HEK293 (cell line): ENCODE results near the gene NMNAT3.

Experiments used
- CTCF ChIA-PET: fragments of 350-600 bp; formaldehyde crosslinking; extraction: SDS; loops from one replicate; lab custom pipeline; 2021; ENCODE audit warnings: antibody characterized with exemption; lab: Yijun Ruan, JAX
- POLR2A ChIA-PET: fragments of 300-600 bp; formaldehyde crosslinking; extraction: SDS; loops from one replicate; lab custom pipeline; 2020; ENCODE audit warnings: antibody characterized with exemption, inconsistent platforms; lab: Yijun Ruan, JAX
- H3K27ac ChIP-seq: fragments of 200-500 bp; sonication (Bioruptor generic); 2 replicates; pipeline ENCODE4 v1.5.1; 2014; ENCODE audit warnings: low read depth, low read length, control low read depth, inconsistent platforms; ENCODE audit errors: extremely low read depth
- H3K36me3 ChIP-seq, 2 experiments: fragments of 200-500 bp in 1 of 2; sonication (Bioruptor generic) in 1 of 2; 1 replicate in 1 of 2; 2 replicates in 1 of 2; pipeline ENCODE4 v1.5.1; 2014 to 2017; ENCODE audit warnings: inconsistent platforms in 2 of 2, low read length in 2 of 2; ENCODE audit not compliant: control insufficient read depth in 2 of 2, insufficient read depth in 1 of 2
- H3K4me1 ChIP-seq: fragments of 200-500 bp; sonication (Bioruptor generic); 2 replicates; pipeline ENCODE4 v1.5.1; 2014; ENCODE audit warnings: mild to moderate bottlenecking, low read length, inconsistent platforms; ENCODE audit not compliant: control insufficient read depth, insufficient read depth
- H3K4me3 ChIP-seq: 2 replicates; pipeline ENCODE4 v1.5.1; 2011; ENCODE audit warnings: low read depth, mild to moderate bottlenecking, control low read depth, low read length, moderate library complexity
- H3K9me3 ChIP-seq: fragments of 200-500 bp; sonication (Bioruptor generic); 2 replicates; pipeline ENCODE4 v1.5.1; 2014; ENCODE audit warnings: low read depth, low read length, inconsistent platforms; ENCODE audit not compliant: control insufficient read depth, insufficient read depth
- CTCF ChIP-seq: fragments of 450-650 bp; formaldehyde crosslinking; IDR thresholded peaks from 2 replicates; pipeline ENCODE4 v1.5.1; 2016; ENCODE audit warnings: missing biosample characterization, missing genetic modification characterization
- GLI2 ChIP-seq: fragments of 450-650 bp; formaldehyde crosslinking; IDR thresholded peaks from 2 replicates; pipeline ENCODE4; 2017; ENCODE audit warnings: missing biosample characterization, missing genetic modification characterization, low read depth, borderline replicate concordance
- MYNN ChIP-seq: fragments of 450-650 bp; formaldehyde crosslinking; IDR thresholded peaks from 2 replicates; pipeline ENCODE4 v1.5.1; 2016; ENCODE audit warnings: missing biosample characterization, missing genetic modification characterization, borderline replicate concordance
- PRDM4 ChIP-seq: fragments of 450-650 bp; formaldehyde crosslinking; IDR thresholded peaks from 2 replicates; pipeline ENCODE4 v1.5.1; 2017; ENCODE audit warnings: missing biosample characterization, missing genetic modification characterization
- ZBTB26 ChIP-seq: fragments of 450-650 bp; formaldehyde crosslinking; optimal IDR thresholded peaks from 2 replicates; pipeline ENCODE3; 2016; ENCODE audit warnings: missing biosample characterization, mild to moderate bottlenecking, missing genetic modification characterization
- ZFHX2 ChIP-seq: fragments of 450-650 bp; formaldehyde crosslinking; conservative IDR thresholded peaks from 2 replicates; pipeline ENCODE4 v1.5.1; 2016; ENCODE audit warnings: missing biosample characterization, missing genetic modification characterization
- ZNF280C ChIP-seq: fragments of 450-650 bp; formaldehyde crosslinking; IDR thresholded peaks from 2 replicates; pipeline ENCODE4 v1.5.1; 2016; ENCODE audit warnings: missing biosample characterization, missing genetic modification characterization
- ZNF292 ChIP-seq: fragments of 450-650 bp; formaldehyde crosslinking; IDR thresholded peaks from 2 replicates; pipeline ENCODE4 v1.5.1; 2016; ENCODE audit warnings: low read depth, missing biosample characterization, missing genetic modification characterization, borderline replicate concordance
- ZNF362 ChIP-seq: fragments of 450-650 bp; formaldehyde crosslinking; IDR thresholded peaks from 2 replicates; pipeline ENCODE4 v1.5.1; 2016; ENCODE audit warnings: missing biosample characterization, missing genetic modification characterization
- ZNF449 ChIP-seq: fragments of 450-650 bp; formaldehyde crosslinking; IDR thresholded peaks from 2 replicates; pipeline ENCODE4 v1.5.1; 2017; ENCODE audit warnings: missing biosample characterization, mild to moderate bottlenecking, missing genetic modification characterization, moderate library complexity
- ZNF544 ChIP-seq: fragments of 450-650 bp; formaldehyde crosslinking; IDR thresholded peaks from 2 replicates; pipeline ENCODE4 v1.5.0; 2017; ENCODE audit warnings: missing biosample characterization, missing genetic modification characterization
- ZNF664 ChIP-seq: fragments of 450-650 bp; formaldehyde crosslinking; IDR thresholded peaks from 2 replicates; pipeline ENCODE4 v1.5.1; 2016; ENCODE audit warnings: missing biosample characterization, missing genetic modification characterization
- ZNF677 ChIP-seq: fragments of 450-650 bp; IDR thresholded peaks from 2 replicates; pipeline ENCODE4 v1.5.0; 2018; ENCODE audit warnings: missing biosample characterization, mild to moderate bottlenecking, missing genetic modification characterization, moderate library complexity

Gene NMNAT3

GRCh38 chr3:139716908-139717485 is 39.2 kb upstream of the NMNAT3 start (continued):
- TF ChIP-seq ZBTB26 (tag by site-specific recombination) = no peak
- TF ChIP-seq ZNF449 = no peak
- TF ChIP-seq MYNN (tag by site-specific recombination) = no peak
- no peak for TF ChIP-seq ZNF544 (tag by site-specific recombination)
- TF ChIP-seq ZNF292 (tag by site-specific recombination) = no peak
- TF ChIP-seq ZNF362 (tag by site-specific recombination) = no peak

GRCh38 chr3:139715743-139716360 is 38.1 kb upstream of the NMNAT3 start:
- TF ChIP-seq ZNF280C (tag by site-specific recombination) (no peak), CTCF (no peak), ZNF664 (no peak), PRDM4 (tag by site-specific recombination) (no peak), ZFHX2 (tag by site-specific recombination) (0 out of 2 replicates have a peak, but pooled peaks have one; percentile 16), ZBTB26 (tag by site-specific recombination) (no peak), ZNF677 (tag by site-specific recombination) (no peak), GLI2 (tag by site-specific recombination) (no peak)
- no peaks in the 10 kb centered on the region for H3K36me3 ChIP-seq
- H3K4me1 ChIP-seq = no peaks in the 10 kb centered on the region
- H3K27ac ChIP-seq = no peak overlapping the region
- no peaks in the 10 kb centered on the region for H3K9me3 ChIP-seq
- ChIA-PET POLR2A (no interaction called here), CTCF (interaction anchor here (0.7 to 1.2 kb wide), 2 partner anchors 53 to 78 kb away, joined by 3 read pairs; no protein-coding TSS in a partner anchor)
- H3K4me3 ChIP-seq = no peak overlapping the region
